ENCODE data around the gene NMT2.

Gene NMT2

DNA sequence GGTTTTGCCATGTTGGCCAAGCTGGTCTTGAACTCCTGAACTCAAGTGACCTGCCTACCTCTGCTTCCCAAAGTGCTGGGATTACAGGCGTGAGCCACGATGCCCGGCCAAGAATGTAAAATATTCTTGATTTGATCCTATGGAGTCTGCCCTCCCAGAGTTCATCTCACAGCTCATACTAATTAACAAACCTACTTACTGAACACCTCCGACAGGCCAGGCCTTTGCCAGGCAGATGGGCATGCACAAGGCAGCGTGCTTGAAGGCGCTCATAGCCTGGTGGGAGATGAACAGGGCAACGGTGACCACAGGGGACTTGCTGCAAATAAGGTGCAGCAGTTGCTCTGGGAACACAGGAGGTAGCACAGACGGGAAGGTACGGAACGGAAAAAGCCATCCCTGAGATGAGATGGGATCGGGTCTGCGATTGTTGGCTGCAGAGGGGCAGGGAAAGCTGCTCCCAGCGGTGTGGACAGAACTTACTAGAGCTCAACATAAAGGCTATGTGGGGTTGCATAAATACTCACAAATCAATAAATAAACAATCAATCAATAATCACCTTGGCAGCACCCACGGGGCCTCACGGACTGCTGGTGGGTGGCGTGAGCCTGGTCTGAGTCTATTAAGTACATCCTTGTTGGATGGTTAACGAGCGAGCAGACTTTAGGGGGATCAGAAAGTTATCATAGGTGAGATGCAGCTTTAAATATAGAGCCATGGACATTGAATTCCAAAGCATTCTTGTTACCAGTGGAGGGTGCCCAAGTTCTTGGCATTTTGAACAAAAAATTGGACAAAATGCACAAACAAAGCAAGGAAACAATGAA is 84.6 kb downstream of the NMT2 start:
- peak overlapping the region; percentile 62 for H3K4me3 ChIP-seq (ENCODE audit: control insufficient read depth, low read depth, low read length)
- no peak for DNase-seq (ENCODE audit: low read depth)
- TF ChIP-seq, protein P1, sequence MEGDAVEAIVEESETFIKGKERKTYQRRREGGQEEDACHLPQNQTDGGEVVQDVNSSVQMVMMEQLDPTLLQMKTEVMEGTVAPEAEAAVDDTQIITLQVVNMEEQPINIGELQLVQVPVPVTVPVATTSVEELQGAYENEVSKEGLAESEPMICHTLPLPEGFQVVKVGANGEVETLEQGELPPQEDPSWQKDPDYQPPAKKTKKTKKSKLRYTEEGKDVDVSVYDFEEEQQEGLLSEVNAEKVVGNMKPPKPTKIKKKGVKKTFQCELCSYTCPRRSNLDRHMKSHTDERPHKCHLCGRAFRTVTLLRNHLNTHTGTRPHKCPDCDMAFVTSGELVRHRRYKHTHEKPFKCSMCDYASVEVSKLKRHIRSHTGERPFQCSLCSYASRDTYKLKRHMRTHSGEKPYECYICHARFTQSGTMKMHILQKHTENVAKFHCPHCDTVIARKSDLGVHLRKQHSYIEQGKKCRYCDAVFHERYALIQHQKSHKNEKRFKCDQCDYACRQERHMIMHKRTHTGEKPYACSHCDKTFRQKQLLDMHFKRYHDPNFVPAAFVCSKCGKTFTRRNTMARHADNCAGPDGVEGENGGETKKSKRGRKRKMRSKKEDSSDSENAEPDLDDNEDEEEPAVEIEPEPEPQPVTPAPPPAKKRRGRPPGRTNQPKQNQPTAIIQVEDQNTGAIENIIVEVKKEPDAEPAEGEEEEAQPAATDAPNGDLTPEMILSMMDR (conservative IDR thresholded peaks at IDR 0.05; ENCODE audit: control insufficient read depth, insufficient read depth, low read depth, low read length): peak; percentile 9

DNA sequence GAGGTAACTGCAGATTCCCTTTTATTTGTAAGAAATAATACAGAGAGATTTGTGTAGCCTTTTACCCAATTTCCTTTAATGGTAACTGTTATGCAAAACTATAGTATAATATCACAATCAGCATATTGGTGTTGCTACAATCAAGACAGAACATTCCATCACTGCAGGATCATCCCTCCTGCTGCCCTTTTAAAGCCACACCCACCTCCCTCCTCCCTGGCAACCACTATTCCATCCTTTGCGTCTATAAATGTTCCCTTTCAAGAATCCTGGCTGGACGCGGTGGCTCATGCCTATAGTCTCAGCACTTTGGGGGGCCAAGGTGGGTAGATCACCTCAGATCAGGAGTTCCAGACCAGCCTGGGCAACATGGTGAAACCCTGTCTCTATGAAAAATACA is 93.1 kb downstream of the NMT2 start:
- H3K4me3 ChIP-seq (ENCODE audit: control insufficient read depth, low read depth, low read length): no peak overlapping the region
- no peak for DNase-seq (ENCODE audit: low read depth)
- TF ChIP-seq, protein P1 (conservative IDR thresholded peaks at IDR 0.05; ENCODE audit: control insufficient read depth, insufficient read depth, low read depth, low read length): no peak

DNA sequence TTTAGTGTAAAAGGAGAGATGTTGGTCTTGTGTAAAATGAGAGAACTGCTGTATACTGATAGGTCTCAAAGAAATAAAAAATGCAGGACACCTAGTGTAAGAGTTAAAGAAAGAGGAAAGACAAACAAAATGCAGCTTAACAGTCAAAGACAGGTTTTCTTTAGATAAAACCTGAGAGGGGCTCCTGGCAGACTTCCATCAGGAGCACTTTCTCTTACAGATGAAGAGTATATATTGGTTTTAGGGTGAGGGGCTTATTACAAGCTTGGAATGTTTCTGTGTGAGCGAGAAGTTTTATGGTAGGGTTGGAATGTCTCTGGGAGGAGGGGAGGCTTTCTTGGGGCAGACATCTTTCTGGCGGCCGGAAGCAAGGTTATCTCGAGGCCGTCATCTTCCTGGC is 96.1 kb downstream of the NMT2 start:
- no peak for DNase-seq (ENCODE audit: low read depth)
- TF ChIP-seq, protein P1 (conservative IDR thresholded peaks at IDR 0.05; ENCODE audit: control insufficient read depth, insufficient read depth, low read depth, low read length): no peak
- no peak overlapping the region for H3K4me3 ChIP-seq (ENCODE audit: control insufficient read depth, low read depth, low read length)

DNA sequence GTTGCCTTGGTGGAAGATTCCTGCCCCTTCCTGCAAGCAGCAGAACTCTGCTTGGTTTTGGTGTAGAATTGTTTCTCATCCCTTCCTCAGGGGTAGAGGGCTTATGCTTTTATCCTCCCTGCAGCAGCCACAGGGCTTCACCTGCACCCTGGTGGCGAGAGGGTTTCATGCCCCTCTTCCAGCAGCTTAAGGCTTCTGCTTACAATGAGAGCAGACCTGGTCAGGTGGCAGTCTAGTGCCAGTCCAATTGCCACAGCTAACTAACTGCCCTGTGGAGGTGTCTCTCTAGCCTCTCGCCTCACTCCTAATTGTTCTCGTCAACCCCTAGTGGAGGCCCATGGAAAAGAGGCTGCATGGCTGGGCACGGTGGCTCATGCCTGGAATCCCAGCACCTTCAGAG is 99.3 kb downstream of the NMT2 start:
- DNase-seq (ENCODE audit: low read depth): no peak
- H3K4me3 ChIP-seq (ENCODE audit: control insufficient read depth, low read depth, low read length): no peak overlapping the region
- TF ChIP-seq, protein P1 (conservative IDR thresholded peaks at IDR 0.05; ENCODE audit: control insufficient read depth, insufficient read depth, low read depth, low read length): no peak

DNA sequence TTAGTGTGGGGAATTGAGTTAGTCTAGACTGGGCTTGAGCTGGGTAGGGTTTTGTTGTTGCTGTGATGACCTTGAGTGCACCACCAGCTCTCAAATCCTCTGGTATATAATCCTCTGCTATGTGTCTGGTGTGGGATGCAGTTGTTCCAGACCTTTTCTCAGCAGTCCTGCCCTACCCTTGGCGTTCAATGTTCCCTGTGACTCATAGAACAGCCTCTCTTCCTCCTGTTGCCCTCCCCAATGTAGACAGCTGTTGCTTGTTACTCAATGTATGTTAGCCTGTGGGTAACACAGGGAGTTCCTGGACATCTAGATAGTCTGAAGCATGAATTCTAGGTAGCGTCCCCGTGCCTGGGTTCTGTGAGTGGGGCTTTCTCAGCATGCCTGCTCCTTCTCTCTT is 99.7 kb downstream of the NMT2 start:
- peak; percentile 76 for DNase-seq (ENCODE audit: low read depth)
- TF ChIP-seq, protein P1 (conservative IDR thresholded peaks at IDR 0.05; ENCODE audit: control insufficient read depth, insufficient read depth, low read depth, low read length): no peak
- H3K4me3 ChIP-seq (ENCODE audit: control insufficient read depth, low read depth, low read length): no peak overlapping the region

DNA sequence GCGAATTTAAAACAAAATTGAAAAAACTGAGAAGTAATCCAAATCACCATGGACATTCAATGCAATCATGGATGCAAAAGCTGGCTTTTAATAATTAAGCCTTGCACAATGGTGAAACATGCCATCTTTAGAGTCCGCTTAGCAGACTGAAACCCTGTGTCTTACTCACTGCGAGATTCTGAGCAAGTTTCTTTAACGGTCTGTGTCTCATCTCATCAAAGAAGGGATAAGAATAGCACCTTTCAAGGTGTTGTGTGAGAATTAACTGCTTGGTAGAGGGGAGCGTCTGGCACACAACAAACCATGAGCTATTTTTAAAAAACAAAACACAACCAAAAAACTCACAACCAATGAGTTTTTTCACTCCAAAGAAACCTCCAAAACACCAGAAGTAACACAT is 101.3 kb downstream of the NMT2 start:
- TF ChIP-seq, protein P1 (conservative IDR thresholded peaks at IDR 0.05; ENCODE audit: control insufficient read depth, insufficient read depth, low read depth, low read length): no peak

More for the DNA sequence above, 101.3 kb downstream of the NMT2 start:
- no peak overlapping the region for H3K4me3 ChIP-seq (ENCODE audit: control insufficient read depth, low read depth, low read length)
- DNase-seq (ENCODE audit: low read depth): no peak
